ENCODE data around the gene GSN. TPM values are rescaled to one million over a fixed set of nuclear protein-coding genes. Genes with fewer than 3 reads are reported as not detected.

Gene GSN
- total and polyA plus RNA-seq, 2 of the 8 experiments (the other 6 are each of a cell fraction or from before 2014, with no cell fraction given): 52.3 to 94.5 TPM

GRCh38 chr9:121297389-121297788 lies 29.4 kb downstream of the GSN start (continued):
- TF ChIP-seq MAX (IDR thresholded peaks at IDR 0.05): no peak
- no peak for TF ChIP-seq EGR1 (IDR thresholded peaks at IDR 0.05; ENCODE audit: borderline replicate concordance, low read depth, low read length)
- TF ChIP-seq JUN (IDR thresholded peaks at IDR 0.05; ENCODE audit: low read depth, low read length): no peak

All from H1 (cell line).